Mammary epithelial cell (primary cell): ENCODE measurements around the gene CLMN.

Source experiments
- CTCF ChIP-seq, 2 donors: IDR thresholded peaks in 1 of 2; conservative IDR thresholded peaks in 1 of 2; 2 replicates each; pipeline ENCODE4 v1.5.1; 2011 to 2012; ENCODE audit warnings: inconsistent platforms in 2 of 2, low read length in 2 of 2, mild to moderate bottlenecking in 2 of 2, control low read depth in 1 of 2, low read depth in 1 of 2; ENCODE audit not compliant: insufficient read depth in 1 of 2; ENCODE audit errors: extremely low read depth in 1 of 2
- EZH2 ChIP-seq: IDR thresholded peaks from 2 replicates; pipeline ENCODE4 v1.6.1; 2012; ENCODE audit warnings: low read length, inconsistent platforms, borderline replicate concordance

- TF ChIP-seq CTCF (conservative IDR thresholded peaks at IDR 0.05 in 1 of 2, IDR thresholded peaks at IDR 0.05 in 1 of 2; ENCODE audit: extremely low read depth in 1 of 2, insufficient read depth in 1 of 2, low read depth in 1 of 2, low read length in 2 of 2) (no peak), EZH2 (no peak)
Measured at GRCh38 chr14:95256776-95257060, 63.0 kb downstream of the CLMN start.
